GM12865 (cell line): ENCODE results near the gene LPP.

Experiments used
- DNase-seq: peaks from one replicate; pipeline ENCODE4 v3.0.0; 2010; ENCODE audit warnings: low read depth
- H3K4me3 ChIP-seq: 2 replicates; pipeline ENCODE4 v1.5.1; 2011; ENCODE audit warnings: mild to moderate bottlenecking, low read depth, low read length, control low read depth
- CTCF ChIP-seq: IDR thresholded peaks from 2 replicates; pipeline ENCODE4 v1.5.1; 2011; ENCODE audit warnings: low read length, control low read depth, low read depth, inconsistent platforms; ENCODE audit not compliant: insufficient read depth; ENCODE audit errors: missing control alignments

The LPP gene

GRCh38 chr3:188617270-188617669 lies 463.3 kb downstream of the LPP start:
- no peak for TF ChIP-seq CTCF
- no peak overlapping the region for H3K4me3 ChIP-seq
- no peak for DNase-seq

- no peak overlapping the region for H3K4me3 ChIP-seq
- no peak for TF ChIP-seq CTCF
- no peak for DNase-seq
These were observed 464.2 kb downstream of the LPP start for GRCh38 chr3:188617988-188618701.

GRCh38 chr3:188620752-188621151 lies 466.8 kb downstream of the LPP start:
- no peak overlapping the region for H3K4me3 ChIP-seq
- no peak for TF ChIP-seq CTCF
- no peak for DNase-seq

GRCh38 chr3:188624384-188624783 lies 470.4 kb downstream of the LPP start:
- no peak for TF ChIP-seq CTCF
- H3K4me3 ChIP-seq: no peak overlapping the region
- no peak for DNase-seq

- no peak for TF ChIP-seq CTCF
- no peak overlapping the region for H3K4me3 ChIP-seq
- no peak for DNase-seq
These were observed 470.9 kb downstream of the LPP start for GRCh38 chr3:188624828-188625227.

GRCh38 chr3:188627652-188628051 lies 473.7 kb downstream of the LPP start:
- TF ChIP-seq CTCF: no peak
- no peak for DNase-seq
- no peak overlapping the region for H3K4me3 ChIP-seq

GRCh38 chr3:188631291-188632010 lies 477.5 kb downstream of the LPP start:
- TF ChIP-seq CTCF: no peak
- no peak overlapping the region for H3K4me3 ChIP-seq
- DNase-seq: no peak
